HG02763 (cell line): Measurements from ENCODE around the gene TTLL11.
"Not testable (repeated sequence)": the region's sequence is repeated elsewhere in the genome, so short reads cannot be mapped to it uniquely, and the experiment has no call there.

ENCODE experiments used
- ATAC-seq: cut with Tn5 transposase; IDR thresholded peaks from one replicate; pipeline ENCODE4 v1.9.1; 2021; ENCODE audit warnings: mild to moderate bottlenecking, moderate library complexity; ENCODE audit not compliant: unreplicated experiment

The TTLL11 gene

DNA sequence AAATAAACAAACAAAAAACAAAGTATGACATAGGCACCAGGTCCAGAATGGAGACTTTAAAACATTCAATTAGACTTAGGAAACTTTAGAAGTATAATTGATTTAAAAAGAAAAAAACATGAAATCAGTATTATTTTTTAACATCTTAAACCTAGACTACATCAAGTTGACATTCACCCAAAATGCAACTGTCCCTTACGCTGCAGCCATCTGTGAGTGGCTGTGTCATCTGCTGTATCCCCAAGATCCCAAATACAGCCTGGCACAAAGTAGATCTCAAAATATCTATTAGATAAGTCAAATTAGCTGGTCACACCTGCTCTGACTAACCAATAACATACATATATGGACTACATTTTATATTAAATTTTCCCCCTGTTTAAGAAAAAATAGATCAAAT is 7.8 kb downstream of the TTLL11 start:
- ATAC-seq: no peak

DNA sequence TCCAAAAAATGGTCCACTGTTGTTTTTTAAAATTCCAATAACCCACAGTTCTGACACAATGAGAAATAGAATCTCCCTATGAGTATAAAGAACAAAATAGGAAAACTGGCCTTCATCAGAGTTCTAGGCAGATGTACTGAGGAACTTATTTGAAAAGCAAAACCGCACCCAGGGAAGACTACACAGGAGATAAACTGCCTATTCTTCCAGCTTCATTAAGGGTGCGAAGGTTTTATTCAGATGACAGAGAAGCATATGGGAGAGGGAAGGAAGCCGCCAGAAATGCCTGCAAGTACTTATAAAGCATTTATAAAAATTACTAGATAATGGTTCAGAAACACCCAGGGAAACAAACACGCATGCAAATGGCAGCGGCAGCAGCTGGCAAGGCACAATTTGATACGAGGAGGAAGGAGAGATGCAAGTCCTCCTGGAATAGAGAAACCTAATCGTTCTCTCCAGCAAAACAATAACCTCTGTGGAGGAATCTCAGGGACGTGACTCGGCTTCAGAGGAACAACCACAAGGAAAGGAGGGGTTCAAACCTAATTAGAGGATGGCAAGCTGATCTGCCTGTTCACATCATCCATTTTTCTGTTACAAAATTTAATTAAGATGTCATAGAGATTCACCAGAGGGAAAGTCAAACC is 9.0 kb downstream of the TTLL11 start:
- ATAC-seq: no peak

DNA sequence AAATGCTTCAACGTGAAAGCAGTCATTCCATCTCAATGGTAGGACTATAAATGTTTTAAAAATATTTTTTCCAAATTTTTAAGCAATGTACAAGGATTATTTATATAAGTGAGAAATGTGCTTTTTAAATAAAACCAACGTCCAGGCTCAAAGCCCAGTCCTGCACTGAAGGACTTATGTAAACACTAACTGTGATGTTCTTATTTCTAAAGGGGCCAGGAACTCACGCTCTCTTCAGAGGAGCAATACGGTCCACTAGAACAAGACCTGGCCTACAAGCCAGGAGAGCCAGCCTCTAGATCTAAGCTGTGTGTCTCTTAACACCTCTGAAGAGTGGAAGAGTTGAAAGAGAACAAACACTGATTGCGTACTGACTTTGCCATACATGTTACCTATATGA is 12.1 kb downstream of the TTLL11 start:
- ATAC-seq: no peak

DNA sequence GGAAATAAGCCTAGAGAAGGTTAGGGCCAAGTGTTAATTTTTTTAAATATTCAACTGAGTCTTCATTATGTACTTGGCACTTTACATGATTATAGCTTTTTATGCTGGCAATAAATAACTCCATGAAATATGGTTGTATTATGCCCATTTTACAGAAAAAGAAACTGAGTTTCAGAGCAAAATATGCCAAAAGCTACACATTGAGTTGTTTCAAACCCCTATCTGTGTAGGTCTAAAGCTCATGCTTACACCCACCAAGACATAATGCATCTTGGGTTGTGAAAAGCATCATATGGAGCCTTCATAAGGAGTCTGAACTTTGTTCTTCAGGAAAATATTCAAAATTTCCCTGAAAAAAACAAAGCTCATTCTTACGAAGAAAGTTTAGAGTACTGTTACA is 14.6 kb downstream of the TTLL11 start:
- no peak for ATAC-seq

DNA sequence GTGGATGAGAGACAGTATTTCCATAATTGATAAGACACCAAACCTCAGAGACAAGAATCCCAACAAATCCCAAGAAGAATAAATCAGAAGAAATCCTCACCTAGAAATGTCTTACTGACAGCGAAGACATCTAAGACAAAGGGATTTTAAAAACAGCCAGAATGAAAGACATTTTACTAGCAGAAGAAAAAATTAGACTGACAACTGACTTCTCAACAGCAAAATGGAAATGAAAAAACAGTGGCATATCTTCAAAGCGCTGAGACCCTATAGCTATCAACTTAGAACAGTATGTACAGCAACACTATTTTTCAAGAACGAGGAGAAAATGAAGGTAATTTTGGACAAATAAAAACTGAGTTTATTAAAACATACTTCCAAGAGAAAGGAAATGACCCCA is 16.3 kb downstream of the TTLL11 start:
- no peak for ATAC-seq

DNA sequence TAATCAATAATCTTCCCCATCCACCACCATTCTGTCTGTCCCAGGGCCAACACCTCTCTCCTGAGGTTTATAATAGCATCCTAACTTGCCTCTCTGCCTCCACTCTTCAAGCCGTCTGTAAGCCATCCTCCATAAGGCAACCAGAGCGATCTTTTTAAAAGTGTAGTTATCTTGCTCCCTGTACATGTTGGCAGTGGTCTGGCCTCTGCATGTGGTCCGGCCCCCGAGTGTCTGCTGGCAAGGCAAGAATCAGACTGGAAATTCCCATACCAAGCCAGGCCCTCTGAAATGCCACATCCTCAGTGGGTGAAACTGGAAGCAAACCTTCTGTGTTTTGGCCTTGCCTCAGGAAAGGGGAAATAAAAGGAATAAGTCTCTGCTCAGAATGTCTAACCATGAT is 17.0 kb downstream of the TTLL11 start:
- ATAC-seq: no peak

DNA sequence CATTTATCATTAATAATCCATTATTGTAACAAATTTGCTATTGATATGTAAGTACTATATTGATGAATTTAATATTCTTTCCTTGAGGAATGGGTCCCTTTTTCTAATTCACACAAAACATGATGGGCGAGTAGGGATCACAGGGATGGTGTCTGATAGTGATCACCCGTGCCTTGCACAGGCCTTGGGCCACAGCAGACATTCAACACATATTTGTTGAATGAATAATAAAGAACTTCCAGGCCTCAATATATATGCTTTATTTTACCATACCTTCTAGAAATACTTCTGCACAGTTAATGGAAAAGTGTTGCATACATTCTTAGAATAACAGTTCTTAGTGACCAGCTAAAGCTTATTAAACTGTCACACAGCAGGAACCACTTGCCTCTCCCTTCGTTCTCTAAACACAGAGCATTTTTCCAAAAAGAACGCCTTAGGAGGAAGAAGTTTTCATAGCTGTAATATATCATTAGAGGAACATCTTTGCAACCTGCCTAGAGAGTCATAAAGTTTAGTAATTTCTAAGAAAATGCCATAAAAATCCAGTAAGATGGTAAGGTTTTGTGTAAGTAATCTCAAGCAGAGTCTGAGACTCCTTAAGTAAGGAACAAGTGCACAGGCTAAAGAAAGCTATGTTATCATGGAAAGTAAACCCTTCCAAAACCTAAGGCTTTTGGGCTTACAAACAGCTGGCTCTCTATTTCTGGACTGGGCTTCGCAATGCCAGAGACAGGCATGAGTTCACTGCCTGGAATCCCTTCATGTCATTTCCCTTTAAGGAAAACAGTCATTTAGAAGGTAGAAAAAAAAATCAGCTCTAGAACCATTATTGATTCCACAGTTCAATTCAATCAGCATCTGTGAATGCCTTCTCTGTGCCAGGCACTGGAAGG is 17.7 kb downstream of the TTLL11 start:
- no peak for ATAC-seq

DNA sequence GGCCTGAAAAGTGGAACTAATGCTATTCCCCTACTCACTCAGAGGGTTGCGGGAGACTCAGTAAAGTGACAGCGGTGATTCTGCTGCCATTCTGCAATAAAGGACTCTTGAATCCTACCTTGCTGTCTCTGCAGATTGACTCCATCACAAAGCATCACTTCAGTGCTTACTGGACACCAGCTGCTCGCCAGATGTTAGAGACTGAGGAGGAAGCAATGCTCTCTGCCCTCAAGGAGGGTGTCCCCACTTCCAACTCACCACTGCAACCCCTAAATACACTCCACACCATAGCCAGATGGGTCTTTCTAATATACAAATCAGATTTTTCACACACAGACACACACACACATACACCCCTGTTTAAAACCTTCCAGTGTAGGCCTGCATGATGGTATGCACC is 21.4 kb downstream of the TTLL11 start:
- no peak for ATAC-seq

DNA sequence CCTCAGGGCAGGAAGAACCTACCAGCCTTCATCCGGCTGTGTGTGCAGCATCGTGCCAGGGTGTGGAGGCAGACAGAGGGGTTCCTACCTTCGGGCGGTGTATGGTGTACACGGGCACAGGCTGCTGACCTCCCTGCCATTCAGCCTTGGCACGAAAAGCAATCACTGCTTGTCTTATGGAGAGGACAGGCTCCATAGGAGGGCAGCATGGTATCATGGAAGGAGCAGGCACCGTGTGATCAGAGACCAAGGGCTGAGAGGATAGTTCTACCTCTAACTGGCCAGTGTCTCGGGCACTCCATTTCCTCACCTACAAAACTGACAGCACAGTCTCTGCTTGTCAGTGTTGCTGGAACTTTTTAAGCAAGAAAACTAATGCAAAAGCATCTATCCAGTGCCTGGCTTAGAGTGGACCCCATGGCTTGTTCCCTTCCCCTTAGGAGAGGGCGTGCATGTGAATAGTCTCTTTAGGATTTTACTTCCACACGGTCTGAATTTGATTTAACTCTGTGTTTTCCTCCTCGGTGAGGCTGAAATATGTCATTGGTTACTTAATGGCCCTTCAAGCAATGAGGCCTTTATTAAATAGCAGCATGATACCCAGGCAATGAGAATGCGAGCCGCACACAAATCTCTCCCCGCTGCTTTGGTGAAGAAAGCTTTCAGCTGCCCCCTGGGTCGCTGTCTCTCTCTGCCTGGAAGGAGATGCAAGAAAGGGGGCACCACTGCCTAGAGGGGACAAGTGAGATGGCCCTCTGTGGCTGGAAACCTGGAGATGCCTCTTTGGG is 22.2 kb downstream of the TTLL11 start:
- ATAC-seq: no peak

DNA sequence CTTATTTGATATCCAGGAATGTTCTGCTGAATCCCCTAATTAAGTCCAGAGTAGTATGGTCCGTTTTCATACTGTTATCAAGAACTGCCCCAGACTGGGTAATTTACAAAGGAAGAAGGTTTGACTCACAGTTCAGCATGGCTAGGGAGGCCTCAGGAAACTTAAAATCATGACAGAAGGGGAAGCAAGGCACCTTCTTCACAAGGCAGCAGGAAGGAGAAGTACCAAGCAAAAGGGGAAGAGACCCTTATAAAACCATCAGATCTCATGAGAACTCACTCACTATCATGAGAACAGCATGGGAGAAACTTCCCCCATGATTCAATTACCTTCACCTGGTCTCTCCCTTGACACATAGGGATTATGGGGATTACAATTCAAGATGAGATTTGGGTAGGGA is 26.4 kb downstream of the TTLL11 start:
- ATAC-seq: not testable (repeated sequence)

DNA sequence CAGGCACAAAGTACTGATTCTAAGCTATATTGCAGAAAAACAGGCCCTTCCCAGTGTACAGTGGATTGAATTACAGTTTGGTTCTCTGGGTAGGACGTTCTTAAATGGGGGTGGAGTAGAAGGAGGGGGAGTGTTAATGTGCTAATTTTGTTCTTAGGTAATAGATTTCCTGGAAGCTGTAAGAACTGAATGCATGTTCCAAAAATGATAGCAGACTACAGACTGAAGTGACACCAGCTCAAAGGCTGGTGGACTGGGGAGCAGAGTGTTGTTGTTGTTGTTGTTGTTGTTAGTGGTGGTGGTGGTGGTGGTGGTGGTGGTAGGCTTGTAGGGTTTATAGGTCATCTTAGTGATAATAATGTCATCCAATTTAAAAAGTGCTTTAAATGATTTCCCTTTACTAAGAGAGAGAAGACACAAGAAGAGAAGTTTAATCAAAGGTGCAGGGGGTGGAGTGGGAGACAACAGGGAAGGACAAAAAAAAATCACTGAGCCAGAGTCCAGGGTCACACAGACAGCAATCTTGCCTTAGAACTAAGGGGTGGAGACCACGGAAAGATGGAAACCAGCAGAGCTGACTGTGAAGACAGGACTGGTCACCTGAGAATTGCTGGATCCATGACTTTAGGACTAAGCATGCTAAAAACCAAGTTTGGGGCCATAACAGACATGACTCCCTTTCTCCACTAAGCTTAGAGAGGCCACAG is 27.0 kb downstream of the TTLL11 start:
- no peak for ATAC-seq

DNA sequence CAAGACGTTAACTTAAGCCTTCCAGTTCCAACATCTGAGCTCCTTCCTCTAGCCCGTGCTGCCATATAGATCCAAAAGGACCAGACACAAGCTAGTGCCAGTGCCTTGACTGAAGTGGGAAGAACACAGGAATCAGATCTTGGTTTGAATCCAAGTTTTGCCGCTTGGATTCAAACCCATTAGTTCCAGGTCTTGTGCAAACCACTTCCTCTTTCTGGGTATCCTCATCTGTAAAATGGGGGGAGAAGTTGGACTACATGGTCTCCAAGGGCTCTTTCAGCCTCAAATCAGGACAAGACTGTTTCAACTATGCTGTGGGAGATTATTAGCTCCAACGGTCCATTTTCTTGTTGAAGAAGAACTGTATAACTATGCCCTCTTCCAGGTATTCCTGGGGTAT is 32.6 kb downstream of the TTLL11 start:
- ATAC-seq: no peak

DNA sequence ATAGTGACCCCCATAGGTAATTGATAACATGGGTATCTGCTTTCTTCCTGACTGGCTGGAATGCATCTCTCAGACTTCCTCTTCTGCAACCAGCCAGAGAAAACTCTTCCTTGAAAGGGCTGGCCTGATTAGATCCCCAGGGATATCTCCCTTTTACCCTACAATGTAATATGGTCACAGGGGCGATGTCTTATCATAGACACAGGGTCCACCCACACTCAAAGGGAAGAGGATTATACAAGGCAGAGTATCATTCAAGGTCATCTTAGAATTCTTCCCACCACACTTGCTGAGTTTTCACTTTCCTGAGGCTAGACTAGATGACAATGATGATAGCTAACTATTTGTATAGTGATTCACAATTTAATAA is 33.2 kb downstream of the TTLL11 start:
- no peak for ATAC-seq

DNA sequence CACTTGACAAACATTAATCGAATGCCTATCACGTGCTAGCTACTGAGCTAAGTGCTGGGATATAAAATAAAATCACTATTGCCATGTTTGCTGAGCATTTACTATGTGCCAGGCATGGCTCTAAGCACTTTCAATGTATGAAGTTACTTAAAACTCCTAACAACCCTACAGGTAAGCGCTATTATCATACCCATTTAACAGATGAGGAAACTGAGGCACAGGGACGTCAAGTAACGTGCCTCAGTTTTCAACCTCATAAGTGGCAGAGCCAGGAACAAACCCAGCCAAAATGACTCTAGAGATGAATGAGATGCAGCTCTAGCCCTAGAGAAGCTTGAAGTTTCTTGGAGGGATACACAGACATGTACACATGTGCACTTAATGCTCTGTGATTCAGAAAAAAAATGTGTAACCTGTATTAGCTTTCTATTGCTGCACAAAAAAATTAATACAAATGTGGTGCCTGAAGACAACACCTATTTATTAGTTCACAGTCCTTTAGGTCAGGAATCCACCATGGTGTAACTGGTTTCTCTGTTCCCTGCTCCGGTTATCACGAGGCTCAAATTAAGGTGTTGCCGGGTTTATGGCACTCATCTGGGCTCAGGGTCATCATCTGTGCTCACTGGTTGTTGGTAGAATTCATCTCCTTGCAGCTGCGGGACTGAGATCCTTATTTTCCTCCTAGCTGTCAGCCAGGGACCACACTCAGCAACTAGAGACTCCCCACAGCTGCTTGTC is 33.7 kb downstream of the TTLL11 start:
- ATAC-seq: no peak

DNA sequence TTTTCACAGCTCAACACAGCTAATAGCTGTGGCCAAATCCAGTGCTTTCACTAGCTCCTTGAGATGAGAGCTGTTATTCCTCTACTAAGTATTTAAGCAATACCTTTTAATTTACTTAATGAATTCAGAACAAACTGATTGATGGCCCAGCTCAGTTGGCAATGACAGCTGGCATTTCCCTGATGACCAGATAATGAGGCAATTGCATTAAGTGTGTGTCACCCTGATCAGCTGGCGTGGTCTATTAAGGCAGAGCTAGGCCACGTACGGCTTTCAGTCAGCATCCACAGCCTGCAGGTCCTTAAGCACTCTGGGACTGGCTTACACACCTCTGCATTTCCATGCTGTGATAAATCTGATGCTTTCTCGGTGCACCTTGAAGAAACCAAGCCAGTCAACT is 34.4 kb downstream of the TTLL11 start:
- no peak for ATAC-seq

DNA sequence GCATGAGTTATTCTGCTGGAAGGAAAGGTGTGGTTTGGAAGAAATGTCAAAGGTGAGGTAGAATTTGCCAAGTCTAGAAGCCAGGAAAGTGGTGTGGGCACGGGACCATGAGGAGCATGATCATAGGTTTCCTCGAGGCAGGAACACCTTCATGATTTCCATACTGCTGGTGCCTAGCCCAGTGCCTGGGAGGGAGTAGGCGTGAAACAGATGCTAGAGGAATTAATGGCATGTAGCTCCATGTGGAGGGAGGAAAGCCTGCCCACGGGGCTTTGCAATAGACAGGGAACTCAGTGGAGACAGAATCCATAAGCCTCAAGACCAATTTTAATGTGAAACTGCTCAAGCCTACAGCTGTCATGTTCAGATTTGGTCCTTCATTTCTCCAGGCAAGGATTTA is 35.1 kb downstream of the TTLL11 start:
- no peak for ATAC-seq

DNA sequence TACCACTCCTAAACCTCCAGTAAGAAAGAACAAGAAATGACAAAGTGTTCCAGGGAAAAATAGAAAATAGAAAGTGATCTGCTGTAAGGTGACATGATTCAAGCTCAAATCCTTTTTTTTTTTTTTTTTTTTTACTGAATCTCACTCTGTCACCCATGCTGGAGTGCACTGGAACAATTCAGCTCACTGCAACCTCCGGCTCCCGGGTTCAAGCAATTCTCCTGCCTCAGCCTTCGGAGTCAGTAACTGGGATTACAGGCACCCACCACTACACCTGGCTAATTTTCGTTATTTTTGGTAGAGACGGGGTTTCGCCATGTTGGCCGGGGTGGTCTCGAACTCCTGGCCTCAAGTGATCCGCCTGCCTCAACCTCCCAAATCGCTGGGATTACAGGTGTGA is 35.9 kb downstream of the TTLL11 start:
- no peak for ATAC-seq

DNA sequence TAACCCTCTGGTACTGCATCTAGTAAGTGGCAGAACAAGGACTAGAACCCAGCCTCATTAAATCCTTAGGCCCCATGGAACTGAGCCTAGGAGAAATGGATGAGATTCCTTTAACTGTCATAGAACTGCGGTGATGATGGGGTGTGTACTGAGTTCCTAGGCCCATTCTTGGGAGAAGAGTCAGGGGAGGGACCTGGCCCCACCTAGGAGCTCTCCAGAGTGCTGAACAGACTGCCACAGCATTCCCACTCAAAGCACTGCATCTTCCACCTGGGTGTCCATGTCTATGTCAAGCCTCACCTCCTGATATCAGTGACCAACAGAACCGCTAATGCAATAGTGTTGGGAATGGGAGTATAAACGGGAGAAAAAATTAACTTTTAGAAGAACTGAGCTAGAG is 36.6 kb downstream of the TTLL11 start:
- no peak for ATAC-seq

DNA sequence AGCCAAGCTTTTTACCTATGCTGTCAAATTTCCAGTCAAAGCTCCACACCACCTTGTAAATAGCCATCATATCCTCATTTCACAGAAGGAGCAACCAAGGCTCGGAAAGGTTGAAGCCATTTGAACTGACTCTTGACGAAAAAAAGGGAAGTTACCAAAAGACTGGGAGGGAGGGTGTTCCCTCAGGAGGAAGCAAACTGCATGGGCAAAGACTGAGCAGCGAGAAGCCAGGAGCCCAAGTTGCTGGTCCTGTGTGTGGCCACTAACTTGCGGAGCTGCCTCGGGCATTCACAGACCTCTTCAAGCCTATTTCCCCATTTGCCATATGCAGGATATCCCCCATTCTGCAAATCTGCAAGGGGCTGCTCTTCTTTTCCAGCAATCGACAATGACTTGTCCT is 37.4 kb downstream of the TTLL11 start:
- no peak for ATAC-seq

DNA sequence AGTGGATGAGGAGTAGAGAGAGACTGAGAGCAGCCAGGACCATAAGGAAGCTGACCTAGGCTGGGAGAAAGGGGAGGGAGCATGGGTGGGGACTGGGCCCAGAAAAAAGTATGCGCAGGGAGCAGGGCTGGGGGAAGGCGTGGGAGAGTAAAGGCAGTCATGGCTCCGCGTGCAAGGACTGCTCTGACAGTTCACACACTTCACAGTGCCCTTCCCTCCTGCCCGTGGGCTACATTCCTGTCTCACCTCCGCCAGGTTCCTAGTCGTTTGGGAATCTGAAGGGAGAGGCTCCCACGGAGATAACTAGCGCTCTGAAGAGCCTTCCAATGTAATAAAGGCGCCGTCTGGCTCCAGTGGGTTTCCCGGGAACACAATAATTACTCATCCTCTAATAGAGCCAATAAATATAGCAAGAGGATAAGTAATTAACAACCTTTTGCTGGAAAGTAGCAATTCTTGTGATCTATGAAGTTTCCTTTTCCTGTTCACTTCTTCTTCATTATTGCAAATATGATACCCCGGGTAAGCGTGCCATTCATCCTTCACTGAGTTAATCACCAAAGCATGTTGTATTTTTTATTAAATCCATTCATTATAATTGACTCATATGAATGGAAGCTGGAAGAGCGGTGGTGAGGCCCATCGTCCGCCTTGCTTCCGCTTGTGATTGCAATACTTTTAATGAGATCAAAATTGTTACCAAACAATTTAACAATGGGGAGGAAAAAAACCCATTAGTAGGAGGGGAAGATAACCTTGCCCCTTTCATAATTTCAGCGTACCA is 39.3 kb downstream of the TTLL11 start:
- ATAC-seq: no peak
